Fibroblast of skin of right biceps (primary cell): Measurements from ENCODE around the gene CDK9.
A peak's percentile ranks its signal among the peaks of the same experiment; 100 is the strongest.

ENCODE experiments used
- DNase-seq: peaks from one replicate; pipeline ENCODE4 v3.0.0-alpha.2; 2013

CDK9 gene

DNA sequence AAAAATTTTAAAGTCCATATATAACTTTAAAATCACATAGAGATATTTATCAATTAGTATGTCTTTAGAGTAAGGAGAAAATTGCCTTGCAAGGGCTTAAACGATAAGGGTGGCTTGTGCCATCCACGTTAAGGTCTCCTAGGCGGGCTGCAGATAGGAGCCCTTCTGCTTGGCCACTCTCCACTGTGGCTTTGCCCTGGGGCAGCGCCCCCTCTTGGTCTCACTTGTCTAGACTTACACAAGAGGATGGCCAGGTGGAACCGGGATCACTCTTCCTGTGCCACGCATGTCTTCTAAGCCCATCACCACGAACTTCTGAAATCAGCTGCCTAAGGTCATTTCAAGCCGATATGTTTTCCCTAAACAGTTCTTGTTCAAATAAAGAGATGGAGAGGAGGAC, 19.8 kb downstream of the CDK9 start:
- DNase-seq = no peak

DNA sequence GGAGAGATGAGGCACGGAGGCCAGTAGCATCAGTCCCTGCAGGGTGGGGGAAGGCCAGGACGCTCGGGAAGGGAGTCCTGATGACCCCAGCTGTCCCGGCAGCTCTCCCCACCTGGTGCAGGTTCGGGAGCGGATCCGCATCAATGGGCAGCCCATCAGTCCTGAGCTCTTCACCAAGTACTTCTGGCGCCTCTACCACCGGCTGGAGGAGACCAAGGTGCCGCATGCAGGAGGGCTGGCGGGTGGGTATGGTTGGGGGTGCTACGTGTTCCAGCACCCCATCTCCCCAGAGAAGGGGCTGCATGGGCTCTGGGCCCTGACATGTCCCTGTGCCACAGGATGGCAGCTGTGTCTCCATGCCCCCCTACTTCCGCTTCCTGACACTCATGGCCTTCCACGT, 21.0 kb downstream of the CDK9 start:
- no peak for DNase-seq

DNA sequence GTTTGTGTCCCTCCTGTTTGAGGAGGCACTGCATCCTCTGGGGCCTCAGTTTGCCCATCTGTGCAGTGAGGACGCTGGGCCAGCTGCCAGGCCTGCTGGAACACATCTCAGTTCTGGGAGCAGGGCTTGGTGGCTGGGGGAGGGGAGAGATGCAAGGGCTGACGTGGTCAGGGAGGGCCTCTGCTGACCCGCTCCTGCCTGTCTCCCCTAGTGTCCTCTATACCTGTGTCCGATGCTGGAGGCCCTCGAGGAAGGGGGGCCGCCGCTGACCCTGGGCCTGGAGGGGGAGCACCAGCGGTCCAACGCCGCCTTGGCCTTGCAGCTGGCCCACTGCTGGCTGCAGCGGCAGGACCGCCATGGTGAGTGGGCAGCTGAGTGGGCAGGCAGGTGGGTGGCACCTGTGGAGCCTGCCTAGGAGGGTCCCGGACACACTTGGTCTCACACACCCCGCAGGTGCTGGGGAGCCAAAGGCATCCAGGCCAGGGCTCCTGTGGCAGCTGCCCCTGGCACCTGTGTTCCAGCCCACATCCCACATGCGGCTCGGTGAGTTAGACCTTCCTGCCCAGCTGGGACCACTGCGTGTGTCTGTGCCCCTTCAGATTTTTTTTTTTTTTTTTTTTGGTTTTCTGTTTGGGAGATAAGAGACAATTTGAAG, 22.6 kb downstream of the CDK9 start:
- no peak for DNase-seq

DNA sequence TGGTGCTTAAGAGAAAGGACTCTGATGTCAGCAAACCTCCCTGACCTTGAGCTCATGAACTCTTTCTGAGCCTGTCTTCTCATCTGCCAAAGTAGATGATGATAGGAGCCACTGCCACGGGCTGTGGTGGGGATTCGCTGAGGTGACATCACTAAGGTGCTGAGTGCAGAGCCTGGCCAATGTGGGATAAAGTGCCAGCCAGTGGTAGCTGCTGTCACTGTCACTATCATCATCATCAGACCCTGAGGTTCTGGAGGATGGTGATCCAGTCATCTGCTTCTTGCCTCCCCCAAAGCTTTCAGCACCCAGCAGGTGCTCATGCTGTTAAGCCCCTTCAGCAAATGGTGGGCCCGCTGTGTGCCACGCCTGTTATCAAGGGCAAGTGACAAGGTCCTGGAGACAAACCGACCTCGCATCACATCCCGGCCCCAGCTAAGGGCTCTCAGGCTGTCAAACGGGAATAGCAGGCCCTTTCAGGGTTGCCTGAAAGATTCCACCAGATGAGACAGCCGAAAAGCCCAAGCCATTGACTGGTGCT, 23.2 kb downstream of the CDK9 start:
- no peak for DNase-seq

DNA sequence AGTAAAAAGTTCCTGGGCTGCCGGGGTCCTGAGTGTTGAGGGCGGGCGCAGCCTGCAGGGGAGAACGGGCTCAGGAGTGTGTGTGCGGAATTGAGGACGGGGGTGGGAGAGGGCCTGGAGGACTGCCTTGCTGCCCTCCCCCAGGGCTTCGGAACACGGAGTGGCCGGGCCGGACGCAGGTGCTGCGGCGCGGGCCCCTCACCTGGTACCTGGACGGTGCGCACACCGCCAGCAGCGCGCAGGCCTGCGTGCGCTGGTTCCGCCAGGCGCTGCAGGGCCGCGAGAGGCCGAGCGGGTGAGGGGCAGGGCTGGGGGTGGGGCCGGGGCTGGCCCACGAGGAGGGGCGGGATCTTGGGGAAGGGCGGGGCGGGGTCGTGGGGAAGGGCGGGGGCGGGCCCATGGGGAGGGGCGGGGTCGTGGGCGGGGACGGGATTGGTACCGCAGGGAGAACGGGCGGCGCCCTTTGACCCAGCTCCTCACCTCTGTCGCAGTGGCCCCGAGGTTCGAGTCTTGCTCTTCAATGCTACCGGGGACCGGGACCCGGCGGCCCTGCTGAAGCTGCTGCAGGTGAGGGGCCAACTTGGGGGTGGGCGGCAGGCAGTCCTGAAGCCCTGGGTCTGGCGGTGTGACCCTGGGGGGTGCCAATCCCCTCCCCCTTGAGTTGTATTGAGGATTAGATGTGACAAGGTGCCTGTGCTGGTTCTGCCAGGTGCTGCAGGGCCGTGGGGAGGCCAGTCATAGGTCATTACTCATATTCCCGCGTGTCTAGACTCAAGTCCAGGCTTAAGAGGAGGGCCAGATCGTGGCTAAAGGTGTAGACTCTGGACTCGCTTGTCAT, 23.9 kb downstream of the CDK9 start:
- DNase-seq = peak; percentile 43

DNA sequence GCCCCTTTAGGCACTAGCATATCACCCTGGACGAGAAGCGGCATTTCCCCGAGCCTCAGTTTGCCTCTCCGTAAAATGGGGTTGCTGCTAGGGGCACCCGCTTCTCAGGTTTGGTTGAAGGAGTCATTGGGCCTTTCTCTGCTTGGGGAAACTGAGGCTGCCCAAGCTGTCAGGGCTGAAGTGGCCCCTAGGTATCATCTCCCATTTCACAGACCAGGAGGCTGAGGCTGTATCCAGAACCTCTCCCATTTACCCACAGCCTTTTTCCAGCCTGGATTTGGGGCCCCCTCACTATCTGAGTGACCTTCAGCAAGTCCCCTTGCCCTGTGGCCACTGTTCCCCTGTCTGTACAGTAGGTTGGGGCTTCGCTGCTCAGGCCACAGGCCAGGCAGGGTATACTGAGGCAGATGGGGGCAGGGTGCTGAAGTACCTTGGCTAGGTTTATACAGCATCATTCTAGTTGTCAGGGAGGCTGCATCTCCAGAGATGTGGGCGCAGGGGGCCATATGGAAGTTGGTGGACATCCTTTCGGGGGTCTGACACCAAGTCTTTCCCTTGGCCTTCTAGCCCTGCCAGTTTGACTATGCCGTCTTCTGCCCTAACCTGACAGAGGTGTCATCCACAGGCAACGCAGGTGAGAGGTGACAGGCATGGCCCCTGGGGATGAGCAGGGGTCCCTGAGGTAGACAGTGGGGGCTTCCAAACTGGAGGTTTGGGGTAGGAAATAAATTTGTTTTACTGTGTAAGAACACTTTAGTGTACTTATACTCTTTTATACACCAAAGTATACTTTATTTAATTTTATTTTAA, 24.7 kb downstream of the CDK9 start:
- DNase-seq = no peak

DNA sequence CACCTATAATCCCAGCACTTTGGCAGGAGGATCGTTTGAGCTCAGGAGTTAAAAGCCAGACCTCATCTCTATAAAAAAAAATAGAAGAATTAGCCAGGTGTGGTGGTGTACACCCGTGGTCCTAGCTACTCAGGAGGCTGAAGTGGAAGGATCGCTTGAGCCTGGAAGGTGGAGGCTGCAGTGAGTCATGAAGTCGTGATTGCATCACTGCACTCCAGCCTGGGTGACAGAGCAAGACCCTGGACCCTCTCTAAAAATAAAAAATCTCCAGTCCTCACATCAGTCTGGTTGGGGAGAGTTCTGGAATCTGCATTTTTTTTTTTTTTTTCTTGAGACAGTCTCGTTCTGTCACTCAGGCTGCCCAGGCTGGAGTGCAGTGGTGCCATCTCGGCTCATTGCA, 26.2 kb downstream of the CDK9 start:
- DNase-seq = no peak

DNA sequence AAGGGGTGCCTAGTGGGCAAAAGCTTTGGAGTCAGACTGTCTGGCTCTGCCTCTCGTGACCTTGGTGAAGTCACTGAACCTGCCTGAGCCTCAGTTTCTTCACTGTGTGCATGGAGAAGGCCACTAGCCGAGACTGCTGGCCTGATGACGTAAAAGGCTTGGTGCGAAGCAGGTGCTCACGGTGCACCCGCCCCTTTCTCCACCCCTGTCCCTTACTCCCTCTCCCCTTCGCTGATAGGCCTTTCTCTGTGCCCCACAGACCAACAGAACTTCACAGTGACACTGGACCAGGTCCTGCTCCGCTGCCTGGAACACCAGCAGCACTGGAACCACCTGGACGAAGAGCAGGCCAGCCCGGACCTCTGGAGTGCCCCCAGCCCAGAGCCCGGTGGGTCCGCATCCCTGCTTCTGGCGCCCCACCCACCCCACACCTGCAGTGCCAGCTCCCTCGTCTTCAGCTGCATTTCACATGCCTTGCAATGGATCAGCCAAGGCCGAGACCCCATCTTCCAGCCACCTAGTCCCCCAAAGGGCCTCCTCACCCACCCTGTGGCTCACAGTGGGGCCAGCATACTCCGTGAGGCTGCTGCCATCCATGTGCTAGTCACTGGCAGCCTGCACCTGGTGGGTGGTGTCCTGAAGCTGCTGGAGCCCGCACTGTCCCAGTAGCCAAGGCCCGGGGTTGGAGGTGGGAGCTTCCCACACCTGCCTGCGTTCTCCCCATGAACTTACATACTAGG, 27.3 kb downstream of the CDK9 start:
- DNase-seq = no peak

DNA sequence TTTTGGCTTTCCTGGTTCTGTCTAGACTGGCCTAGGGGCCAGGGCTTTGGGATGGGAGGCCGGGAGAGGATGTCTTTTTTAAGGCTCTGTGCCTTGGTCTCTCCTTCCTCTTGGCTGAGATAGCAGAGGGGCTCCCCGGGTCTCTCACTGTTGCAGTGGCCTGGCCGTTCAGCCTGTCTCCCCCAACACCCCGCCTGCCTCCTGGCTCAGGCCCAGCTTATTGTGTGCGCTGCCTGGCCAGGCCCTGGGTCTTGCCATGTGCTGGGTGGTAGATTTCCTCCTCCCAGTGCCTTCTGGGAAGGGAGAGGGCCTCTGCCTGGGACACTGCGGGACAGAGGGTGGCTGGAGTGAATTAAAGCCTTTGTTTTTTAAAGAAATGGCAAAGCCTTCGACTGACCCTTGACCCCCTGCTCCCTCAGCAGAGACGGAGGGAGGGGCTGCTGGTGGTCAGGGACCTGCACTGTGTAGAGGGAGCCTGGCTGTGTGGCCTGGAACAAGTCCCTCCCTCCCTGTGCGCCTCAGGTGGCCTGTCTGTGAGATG, 27.9 kb downstream of the CDK9 start:
- no peak for DNase-seq

DNA sequence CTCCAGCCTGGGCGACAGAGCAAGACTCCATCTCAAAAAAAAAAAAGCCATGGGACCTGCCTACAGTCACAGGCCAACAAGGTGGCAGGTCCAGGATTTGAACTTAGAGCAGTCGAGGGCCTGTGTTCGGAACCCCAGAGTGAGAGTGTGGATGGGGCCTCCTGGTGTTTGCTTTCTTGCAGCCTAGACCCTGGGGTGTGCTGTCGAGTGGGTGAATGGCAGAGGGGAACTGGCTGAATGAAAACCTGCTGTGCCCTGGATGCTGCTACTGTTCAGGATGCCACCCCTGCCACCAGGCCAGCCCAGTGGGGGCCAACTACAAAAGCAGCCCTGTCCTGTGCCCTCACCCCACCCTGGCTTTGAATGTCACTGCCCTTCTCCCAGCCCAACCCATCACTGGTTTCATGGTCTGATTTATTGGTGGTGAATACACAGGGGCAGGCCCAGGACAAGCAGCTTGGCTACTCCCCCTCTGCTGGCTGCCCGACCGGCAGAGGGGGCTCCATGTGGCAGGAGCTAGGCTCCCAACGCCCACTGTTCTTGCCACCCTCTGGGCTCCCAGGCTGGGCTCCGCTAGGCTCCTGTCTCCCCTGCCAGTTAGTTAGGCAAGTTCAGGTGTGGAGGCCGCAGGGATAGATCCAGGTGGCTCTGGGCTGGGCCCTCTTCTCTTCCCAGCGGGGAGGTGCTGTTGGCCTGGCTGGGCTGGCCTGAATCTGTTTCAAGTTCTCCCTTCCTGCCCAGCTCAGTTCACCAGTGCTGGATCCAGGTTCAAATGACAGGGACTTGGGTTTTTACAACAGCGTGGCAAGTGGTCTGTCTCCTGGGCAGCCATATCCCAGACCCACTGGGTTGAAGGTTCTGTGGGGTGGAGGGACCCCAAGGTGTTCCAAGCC, 29.0 kb downstream of the CDK9 start:
- DNase-seq = no peak

DNA sequence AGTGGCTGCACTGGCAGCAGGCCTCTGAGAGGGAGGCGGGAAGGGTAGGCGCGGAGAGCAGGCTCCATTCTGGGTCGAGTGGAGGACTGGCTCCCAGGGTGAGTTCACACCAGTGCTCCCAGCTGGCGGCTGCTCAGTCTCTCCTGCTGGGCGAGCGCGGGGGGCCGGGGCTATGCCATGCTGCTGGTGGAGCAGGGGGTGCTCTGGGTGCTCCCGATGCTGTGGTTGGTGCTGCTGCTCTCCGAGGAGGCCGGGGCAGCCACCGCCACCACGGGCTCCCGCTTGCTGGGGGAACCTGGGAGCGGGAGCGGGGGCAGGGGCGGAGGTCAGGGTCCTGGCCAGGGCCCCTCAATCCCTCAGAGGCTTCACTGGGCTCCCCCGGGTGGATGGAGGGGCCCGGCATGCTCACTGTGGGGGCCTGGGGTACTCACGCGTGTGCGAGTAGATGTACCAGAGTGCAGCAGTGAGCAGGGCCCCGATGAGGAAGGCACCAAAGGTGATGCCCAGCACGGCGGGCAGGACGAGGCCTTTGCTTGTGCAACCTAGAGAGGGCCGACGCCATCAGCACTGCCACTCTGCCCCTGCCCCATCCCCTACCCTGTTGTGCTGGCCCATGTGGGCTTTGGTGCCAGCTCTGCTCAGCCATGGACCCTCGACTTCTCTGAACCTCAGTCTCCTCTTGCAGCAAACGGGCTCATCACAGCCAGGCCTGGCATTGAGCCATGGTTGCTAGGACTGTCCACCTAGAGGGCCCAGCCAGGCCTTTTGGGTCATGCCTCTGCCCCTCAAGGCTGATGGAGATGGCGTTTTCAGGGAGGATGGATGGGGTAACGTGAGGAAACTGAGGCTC, 29.9 kb downstream of the CDK9 start:
- DNase-seq = no peak

DNA sequence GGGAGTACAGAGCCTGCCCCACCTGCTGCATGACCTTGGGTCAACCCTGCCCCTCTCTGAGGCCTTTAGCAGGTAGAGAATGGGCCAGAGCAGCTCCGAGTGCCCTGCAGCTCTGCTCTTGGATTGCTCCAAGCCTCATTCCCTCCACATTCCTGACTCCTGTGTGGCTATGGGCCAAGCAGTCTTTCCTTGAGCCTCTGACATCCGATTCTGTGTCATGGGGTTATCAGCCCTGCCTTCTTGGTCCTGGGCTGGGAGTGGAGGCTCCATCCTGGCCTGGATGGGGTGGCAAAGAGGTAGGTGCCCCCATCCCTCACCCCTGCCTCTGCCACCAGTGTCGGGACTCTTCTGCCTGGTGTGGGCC, 30.5 kb downstream of the CDK9 start:
- no peak for DNase-seq

DNA sequence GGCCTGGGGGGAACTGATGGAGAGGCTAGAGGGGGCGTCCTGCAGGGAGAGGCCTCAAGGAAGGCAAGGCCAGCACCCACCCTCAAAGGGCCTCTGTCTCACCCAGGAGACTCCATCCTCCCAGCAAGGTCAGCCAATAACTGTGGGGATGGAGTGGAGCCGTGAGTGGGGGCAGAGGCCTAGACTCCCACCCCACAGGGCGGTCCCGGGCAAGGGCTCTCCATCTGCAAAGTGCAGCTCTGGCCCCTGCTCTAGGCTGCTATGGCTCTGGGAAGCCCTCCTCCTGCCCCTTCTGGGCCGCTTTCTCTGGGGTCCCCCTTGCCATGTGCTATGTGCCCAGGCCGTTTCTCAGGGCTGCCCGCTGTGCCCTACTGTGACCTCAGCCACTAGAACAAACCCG, 30.9 kb downstream of the CDK9 start:
- no peak for DNase-seq

DNA sequence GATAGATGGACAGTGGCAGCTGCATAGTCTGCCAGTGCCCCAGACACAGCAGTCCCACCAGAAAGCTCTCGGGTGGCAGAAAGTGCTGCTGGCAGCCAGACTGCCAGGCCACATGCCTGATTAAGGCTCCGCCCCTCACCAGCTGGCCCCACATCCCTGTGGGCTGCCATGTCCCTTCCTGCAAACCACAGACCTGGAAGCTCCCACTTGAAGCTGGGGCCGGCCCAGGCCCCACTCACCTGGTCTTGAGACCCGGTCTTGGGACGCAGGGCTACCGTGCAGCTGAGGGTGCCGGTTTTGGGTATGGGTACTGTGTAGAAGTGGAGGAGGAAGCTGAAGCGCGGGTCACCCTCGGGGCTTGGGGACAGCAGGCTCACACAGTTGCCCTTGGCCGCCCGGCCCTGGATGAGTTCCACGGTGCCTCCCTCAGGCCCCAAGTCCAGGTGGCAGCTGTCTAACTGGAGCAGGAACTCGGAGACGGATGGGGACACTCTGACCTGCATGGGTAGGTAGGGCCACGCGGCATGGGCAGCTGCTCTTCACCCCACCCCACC, 32.1 kb downstream of the CDK9 start:
- DNase-seq = no peak

DNA sequence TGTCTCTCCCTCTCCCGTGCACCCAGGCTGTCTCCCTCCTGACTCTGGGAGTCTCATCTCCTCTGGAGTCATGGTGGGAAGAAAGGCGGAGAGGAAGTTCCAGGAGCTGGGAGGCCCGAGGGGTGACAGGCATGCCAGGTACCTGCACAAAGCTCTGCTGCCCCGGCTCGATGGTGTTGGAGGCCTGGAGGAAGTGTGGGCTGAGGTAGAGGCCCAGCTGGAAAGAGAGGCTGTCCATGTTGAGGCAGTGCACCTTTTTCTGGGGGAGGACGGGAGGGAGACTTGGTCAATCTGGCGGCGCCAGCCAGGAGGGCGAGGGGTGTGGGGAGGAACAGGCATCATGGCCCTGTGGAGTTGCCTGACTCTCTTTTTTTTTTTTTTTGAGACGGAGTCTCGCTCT, 32.7 kb downstream of the CDK9 start:
- DNase-seq = no peak

DNA sequence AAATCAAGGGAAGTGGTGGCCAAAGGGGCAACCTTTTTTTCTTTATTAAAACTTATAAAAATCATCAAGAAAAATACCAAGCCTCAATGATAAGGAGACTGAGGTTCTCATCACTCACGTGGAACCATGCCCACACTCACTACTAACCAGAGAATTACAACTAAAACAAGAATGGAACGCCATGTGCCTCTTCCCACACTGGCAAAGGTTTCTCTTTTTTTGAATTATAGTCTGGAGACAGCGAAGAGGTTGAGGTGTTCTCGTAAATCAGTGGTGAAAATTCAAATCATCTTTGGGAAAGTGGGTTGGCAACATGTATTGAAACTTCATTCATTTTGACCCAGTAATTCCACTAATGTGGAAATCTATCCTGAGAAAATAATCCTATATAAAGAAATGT, 36.3 kb downstream of the CDK9 start:
- DNase-seq = no peak

DNA sequence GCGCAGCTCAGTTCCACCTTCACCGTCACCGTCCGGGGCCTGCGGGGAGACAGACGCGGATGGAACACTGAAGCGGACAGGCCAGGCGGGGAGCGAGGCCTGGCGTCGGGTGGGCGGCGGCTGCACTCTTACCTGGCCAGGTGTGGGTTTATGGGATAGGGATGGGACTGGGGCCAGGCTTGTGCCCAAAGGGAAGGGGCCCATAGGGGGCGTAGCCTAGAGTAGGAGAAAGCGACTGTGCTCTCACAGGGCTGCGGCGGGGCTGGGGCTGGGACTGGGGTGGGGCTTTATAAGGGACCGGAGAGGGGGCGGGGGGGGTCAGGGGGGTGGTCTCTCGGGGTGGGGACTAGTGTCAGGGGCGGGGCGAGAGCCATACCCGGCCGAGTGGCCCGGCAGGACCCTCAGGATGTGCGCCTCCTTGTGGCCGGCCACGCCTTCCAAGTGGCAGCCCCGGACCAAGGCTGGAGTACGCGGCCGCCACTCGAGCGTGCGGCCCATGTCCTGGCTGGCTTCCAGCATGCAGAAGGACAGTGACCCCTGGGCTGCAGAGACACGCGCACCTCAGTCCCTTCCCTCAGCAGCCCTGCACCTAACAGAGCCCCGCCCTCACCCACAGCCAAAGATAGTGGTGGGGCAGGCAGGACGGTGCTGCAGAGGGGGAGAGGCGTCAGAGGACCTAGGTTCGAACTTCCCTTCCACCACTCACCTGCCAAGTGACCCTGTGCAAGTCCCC, 39.7 kb downstream of the CDK9 start:
- no peak for DNase-seq

DNA sequence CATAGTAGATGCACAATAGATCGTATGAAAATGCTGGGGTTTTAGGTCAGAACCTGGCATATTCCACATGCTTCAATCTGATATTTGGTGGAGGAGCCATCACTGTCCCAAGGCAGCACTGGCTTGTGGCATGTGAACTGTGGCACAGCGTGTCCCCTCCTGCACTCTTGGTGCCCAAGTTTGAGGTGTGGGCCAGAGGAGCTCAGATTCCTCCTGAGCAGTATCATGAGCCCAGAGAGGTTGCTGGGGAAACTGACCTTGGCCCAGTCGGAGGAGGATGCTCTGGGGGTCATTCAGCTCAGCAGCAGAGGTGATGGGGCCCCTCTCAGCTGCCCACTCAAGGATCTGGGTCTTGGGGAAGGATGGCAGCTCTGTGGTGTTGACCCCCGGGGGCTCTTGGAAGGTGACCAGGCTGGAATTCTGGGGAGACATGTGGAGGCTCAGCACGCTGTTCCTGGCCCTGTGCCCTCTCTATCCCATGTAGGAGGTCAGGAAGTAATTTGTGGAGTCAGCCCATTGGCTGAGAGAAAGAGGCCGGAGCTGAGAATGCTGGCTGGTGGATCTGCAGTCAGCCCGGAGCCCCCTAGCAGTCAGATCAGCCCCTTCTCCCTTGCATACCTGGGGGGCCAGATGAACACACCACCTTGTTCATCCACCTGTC, 40.5 kb downstream of the CDK9 start:
- no peak for DNase-seq
